HFF-Myc (cell line): ENCODE measurements around the gene C1QTNF6.

ENCODE experiments used
- DNase-seq: peaks from one replicate; pipeline ENCODE4 v3.0.0-alpha.2; 2011; ENCODE audit warnings: low read depth; ENCODE audit errors: extremely low read depth
- H3K4me3 ChIP-seq: replicated peaks from 2 replicates; pipeline ENCODE4 v1.5.1; 2011; ENCODE audit warnings: low read depth, mild to moderate bottlenecking, control low read depth, low read length
- CTCF ChIP-seq: IDR thresholded peaks from 2 replicates; pipeline ENCODE4 v1.5.1; 2012; ENCODE audit warnings: mild to moderate bottlenecking, low read depth, low read length, control low read depth; ENCODE audit errors: missing control alignments

Gene C1QTNF6

GRCh38 chr22:37231406-37232139 lies 43.5 kb upstream of the C1QTNF6 start:
- no peak for DNase-seq
- no peak overlapping the region for H3K4me3 ChIP-seq
- TF ChIP-seq CTCF = no peak

GRCh38 chr22:37230673-37231405 lies 42.8 kb upstream of the C1QTNF6 start:
- no peak overlapping the region for H3K4me3 ChIP-seq
- no peak for TF ChIP-seq CTCF
- DNase-seq = no peak

- TF ChIP-seq CTCF = no peak
- no peak for DNase-seq
These were observed 42.0 kb upstream of the C1QTNF6 start for GRCh38 chr22:37229805-37230672.

GRCh38 chr22:37229012-37229804 lies 41.2 kb upstream of the C1QTNF6 start:
- DNase-seq = peak; percentile 60
- no peak overlapping the region for H3K4me3 ChIP-seq
- TF ChIP-seq CTCF = no peak

More at GRCh38 chr22:37229805-37230672, 42.0 kb upstream of the C1QTNF6 start:
- no peak overlapping the region for H3K4me3 ChIP-seq

GRCh38 chr22:37228106-37229011 lies 40.3 kb upstream of the C1QTNF6 start:
- no peak for TF ChIP-seq CTCF

More at GRCh38 chr22:37228106-37229011, 40.3 kb upstream of the C1QTNF6 start:
- no peak for DNase-seq
- H3K4me3 ChIP-seq = no peak overlapping the region
